Measurements from ENCODE around the gene NEU3. TPM values are rescaled to one million over a fixed set of nuclear protein-coding genes. Genes with fewer than 3 reads are reported as not detected.

Gene NEU3
- total and polyA plus RNA-seq, 2 of the 13 experiments (the other 11 are each of a cell fraction or from before 2014, with no cell fraction given), result 6.3 to 15.3 TPM

- no peak for TF ChIP-seq NONO (IDR thresholded peaks at IDR 0.05)
- peak; percentile 98 for TF ChIP-seq NONO (CRISPR knock-in tag; conservative IDR thresholded peaks at IDR 0.05)
- TF ChIP-seq ARNT2 (CRISPR knock-in tag; IDR thresholded peaks at IDR 0.05; ENCODE audit: low read depth), result peak; percentile 89; the same call in 1 of the 2 replicates
- 0 out of 2 replicates have a peak, but pooled peaks have one; percentile 53 for TF ChIP-seq ZNF276 (CRISPR knock-in tag; IDR thresholded peaks at IDR 0.05; ENCODE audit: low read depth)
- peak; percentile 96 for TF ChIP-seq RBM39 (IDR thresholded peaks at IDR 0.05; ENCODE audit: low read depth, low read length, poor library complexity, severe bottlenecking)
- TF ChIP-seq ZNF841 (CRISPR knock-in tag; IDR thresholded peaks at IDR 0.05; ENCODE audit: borderline replicate concordance), result no peak
- peak; percentile 40; the same call in 1 of the 2 replicates for TF ChIP-seq ZBTB7B (CRISPR knock-in tag; IDR thresholded peaks at IDR 0.05)
- TF ChIP-seq SNAPC4 (CRISPR knock-in tag; IDR thresholded peaks at IDR 0.05), result peak; percentile 66; the same call in 1 of the 2 replicates
- peak; percentile 34 for TF ChIP-seq DBP (CRISPR knock-in tag; IDR thresholded peaks at IDR 0.05; ENCODE audit: not compliant biosample characterization)
- peak; percentile 70; the same call in 1 of the 2 replicates for TF ChIP-seq MIXL1 (CRISPR knock-in tag; IDR thresholded peaks at IDR 0.05)
- peak; percentile 53; the same call in 1 of the 2 replicates for TF ChIP-seq ZNF142 (CRISPR knock-in tag; IDR thresholded peaks at IDR 0.05)
- peak; percentile 92 for TF ChIP-seq CBX1 (IDR thresholded peaks at IDR 0.05; ENCODE audit: low read depth)
Observed at GRCh38 chr11:74948898-74949752, 39.6 kb upstream of the NEU3 start, which contains the start of the genes SPCS2 and XRRA1 (continued).
